ENCODE measurements around the gene ITSN2. TPM values are rescaled to one million over a fixed set of nuclear protein-coding genes. Genes with fewer than 3 reads are reported as not detected.

ITSN2 gene
- total RNA-seq, 6 experiments from 2014 or later = 22.6 to 34.1 (median 28.9) TPM

GRCh38 chr2:24220554-24221291 is 139.6 kb downstream of the ITSN2 start:
- H3K4me1 ChIP-seq = no peaks in the 10 kb centered on the region
- H3K9me3 ChIP-seq = no peaks in the 10 kb centered on the region
- ATAC-seq = no peak
- no peak for DNase-seq
- H3K4me3 ChIP-seq = no peak overlapping the region
- 88% methylated on average over 16 of the region's 20 CpGs for WGBS (ENCODE audit: insufficient coverage, low coverage, low lambda C conversion rate, missing lambda C conversion rate)
- no peak overlapping the region for H3K27ac ChIP-seq
- no peaks in the 10 kb centered on the region for H3K27me3 ChIP-seq
- H3K36me3 ChIP-seq = peaks cover 0 to 20% (median 4%) of the 10 kb centered on the region in 4 donors
- no peak for TF ChIP-seq CTCF (IDR thresholded peaks at IDR 0.05)
- TF ChIP-seq POLR2A (IDR thresholded peaks at IDR 0.05) = no peak
- intact Hi-C loops (cut with DNase I) = loop anchor here in 1 of 2 donors (10.0 kb wide), 1 partner anchor 164 kb away; no protein-coding TSS in a partner anchor

- TF ChIP-seq CTCF (IDR thresholded peaks at IDR 0.05) (no peak), POLR2A (IDR thresholded peaks at IDR 0.05) (no peak)
- H3K9me3 ChIP-seq = no peaks in the 10 kb centered on the region
- peaks cover 0 to 44% (median 11%) of the 10 kb centered on the region in 4 donors for H3K36me3 ChIP-seq
- no peaks in the 10 kb centered on the region for H3K4me1 ChIP-seq
- ATAC-seq (no peak), DNase-seq (no peak)
- 95% methylated on average over 3 of the region's 3 CpGs for WGBS (ENCODE audit: insufficient coverage, low coverage, low lambda C conversion rate, missing lambda C conversion rate)
- H3K27ac ChIP-seq = no peak overlapping the region
- intact Hi-C loops (cut with DNase I) = no loop called here
- H3K4me3 ChIP-seq = no peak overlapping the region
- no peaks in the 10 kb centered on the region for H3K27me3 ChIP-seq
Observed at GRCh38 chr2:24214880-24215279, 145.5 kb downstream of the ITSN2 start.

GRCh38 chr2:24211408-24211807 is 148.9 kb downstream of the ITSN2 start:
- H3K4me1 ChIP-seq = no peaks in the 10 kb centered on the region
- H3K27me3 ChIP-seq = no peaks in the 10 kb centered on the region
- H3K4me3 ChIP-seq = no peak overlapping the region
- no peaks in the 10 kb centered on the region for H3K9me3 ChIP-seq
- no peak for ATAC-seq
- H3K27ac ChIP-seq = no peak overlapping the region
- no peak for DNase-seq
- intact Hi-C loops (cut with DNase I) = no loop called here
- H3K36me3 ChIP-seq = peaks cover 0 to 65% (median 13%) of the 10 kb centered on the region in 4 donors
- 73% methylated on average over 3 of the region's 7 CpGs for WGBS (ENCODE audit: insufficient coverage, low coverage, low lambda C conversion rate, missing lambda C conversion rate)
- no peak for TF ChIP-seq CTCF (IDR thresholded peaks at IDR 0.05)
- TF ChIP-seq POLR2A (IDR thresholded peaks at IDR 0.05) = no peak

- H3K4me3 ChIP-seq = no peak overlapping the region
- 98% methylated on average over 8 of the region's 21 CpGs for WGBS (ENCODE audit: insufficient coverage, low coverage, low lambda C conversion rate, missing lambda C conversion rate)
- intact Hi-C loops (cut with DNase I) = no loop called here
- H3K27me3 ChIP-seq = no peaks in the 10 kb centered on the region
- no peaks in the 10 kb centered on the region for H3K9me3 ChIP-seq
- H3K36me3 ChIP-seq = peaks cover 0 to 58% (median 11%) of the 10 kb centered on the region in 4 donors
- TF ChIP-seq CTCF (IDR thresholded peaks at IDR 0.05) = no peak
- no peak for TF ChIP-seq POLR2A (IDR thresholded peaks at IDR 0.05)
- H3K27ac ChIP-seq = no peak overlapping the region
- no peaks in the 10 kb centered on the region for H3K4me1 ChIP-seq
- DNase-seq (no peak), ATAC-seq (no peak)
Observed at GRCh38 chr2:24210723-24211122, 149.6 kb downstream of the ITSN2 start.

Data from right lobe of liver (tissue), 6 donors.